ENCODE measurements around the gene FLT3.
"Not testable (repeated sequence)": the region's sequence is repeated elsewhere in the genome, so short reads cannot be mapped to it uniquely, and the experiment has no call there.

FLT3 gene

GRCh38 chr13:28043224-28043623 is 57.2 kb downstream of the FLT3 start:
- no peak for DNase-seq

DNA sequence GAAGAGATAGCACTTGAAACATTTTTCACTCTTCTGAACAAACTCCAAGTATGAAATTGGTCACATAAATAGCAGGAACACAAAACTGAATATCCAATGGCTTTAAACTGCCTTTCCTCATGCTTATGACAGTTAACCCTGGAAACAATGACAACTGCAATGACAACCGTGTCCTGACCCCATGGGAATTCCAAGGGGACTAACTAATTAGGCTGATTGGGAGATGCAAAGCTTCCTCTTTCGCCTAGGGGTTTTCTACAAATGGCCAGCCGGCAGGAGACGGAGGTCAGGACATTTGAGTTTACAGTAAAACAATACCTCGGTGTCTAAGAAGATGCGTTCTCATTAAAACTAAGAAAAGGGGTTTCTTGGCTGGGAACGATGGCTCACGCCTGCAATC is 58.9 kb downstream of the FLT3 start:
- DNase-seq = no peak

- no peak for DNase-seq
These were observed 59.3 kb downstream of the FLT3 start for GRCh38 chr13:28041031-28041461.

DNA sequence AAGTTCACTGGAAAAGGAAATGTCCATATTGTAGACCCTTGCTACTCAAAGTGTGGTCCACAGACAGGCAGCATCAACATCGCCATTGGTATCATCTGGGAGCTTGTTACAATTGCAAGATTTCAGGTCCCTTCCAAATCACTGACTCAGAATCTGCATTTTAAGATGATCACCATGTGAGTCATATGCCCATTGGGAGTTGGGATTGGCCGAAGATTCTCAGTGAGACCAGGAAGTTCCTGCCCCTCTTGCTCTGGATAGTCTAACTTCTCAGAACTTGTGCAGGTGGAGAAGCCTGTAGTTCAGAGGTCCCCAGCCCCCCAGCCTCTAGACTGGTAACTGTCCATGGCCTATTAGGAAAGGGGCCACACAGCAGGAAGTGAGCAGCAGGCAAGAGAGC is 63.0 kb downstream of the FLT3 start:
- no peak for DNase-seq

GRCh38 chr13:28035146-28035782 is 65.1 kb downstream of the FLT3 start:
- DNase-seq = peak in 1 of 2 donors; percentile 6

- DNase-seq = no peak
These were observed 66.3 kb downstream of the FLT3 start for GRCh38 chr13:28033894-28034655.

DNA sequence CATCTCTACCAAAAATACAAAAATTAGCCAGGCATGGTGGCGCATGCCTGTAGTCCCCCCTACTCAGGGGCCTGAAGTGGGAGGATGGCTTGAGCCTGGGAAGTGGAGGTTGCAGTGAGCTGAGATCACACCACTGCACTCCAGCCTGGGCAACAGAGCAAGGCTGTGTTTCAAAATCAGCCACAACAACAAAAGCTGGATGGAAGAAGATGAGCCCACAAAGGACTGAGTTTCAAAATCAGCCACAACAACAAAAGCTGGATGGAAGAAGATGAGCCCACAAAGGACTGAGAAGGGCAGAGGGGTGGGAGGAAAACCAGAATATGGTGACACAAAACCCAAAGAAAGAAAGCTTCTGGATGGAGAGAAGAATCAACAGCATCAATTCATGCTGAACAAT is 67.9 kb downstream of the FLT3 start:
- not testable (repeated sequence) for DNase-seq

- no peak for DNase-seq
These were observed 68.5 kb downstream of the FLT3 start for GRCh38 chr13:28031896-28032288.

DNA sequence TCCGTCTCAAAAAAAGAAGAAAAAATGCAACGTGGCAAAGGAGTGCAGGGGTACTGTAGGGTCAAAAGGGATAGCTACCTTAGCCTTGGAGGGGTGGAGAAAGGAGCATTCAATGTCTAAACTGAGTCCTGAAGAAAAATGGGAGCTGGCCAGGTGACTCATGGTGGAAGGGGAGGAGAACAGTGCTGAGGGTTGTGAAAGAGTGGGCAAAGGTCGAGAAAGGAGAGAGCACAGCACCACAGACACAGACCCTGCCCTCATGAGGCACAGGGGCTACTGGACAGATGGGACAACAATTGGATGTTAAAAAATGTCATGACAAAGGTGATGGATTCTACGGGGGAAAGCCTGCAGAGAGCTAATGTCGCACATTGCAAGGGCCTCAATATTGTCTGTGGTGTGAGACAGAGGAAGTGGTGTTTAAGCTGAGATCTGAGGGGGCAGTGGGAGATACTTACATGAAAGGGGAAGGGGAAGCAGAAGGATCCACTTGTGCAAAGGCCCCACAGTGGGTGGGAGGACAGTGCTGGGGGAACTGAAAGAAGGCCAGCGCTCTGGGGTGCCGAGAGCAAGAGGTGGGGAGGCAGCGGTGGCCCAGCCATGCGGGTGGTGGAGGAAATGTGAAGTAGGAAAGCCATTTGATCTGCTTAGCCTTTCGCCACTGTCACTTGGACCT is 69.0 kb downstream of the FLT3 start:
- DNase-seq = peak; percentile 13 to 42

DNA sequence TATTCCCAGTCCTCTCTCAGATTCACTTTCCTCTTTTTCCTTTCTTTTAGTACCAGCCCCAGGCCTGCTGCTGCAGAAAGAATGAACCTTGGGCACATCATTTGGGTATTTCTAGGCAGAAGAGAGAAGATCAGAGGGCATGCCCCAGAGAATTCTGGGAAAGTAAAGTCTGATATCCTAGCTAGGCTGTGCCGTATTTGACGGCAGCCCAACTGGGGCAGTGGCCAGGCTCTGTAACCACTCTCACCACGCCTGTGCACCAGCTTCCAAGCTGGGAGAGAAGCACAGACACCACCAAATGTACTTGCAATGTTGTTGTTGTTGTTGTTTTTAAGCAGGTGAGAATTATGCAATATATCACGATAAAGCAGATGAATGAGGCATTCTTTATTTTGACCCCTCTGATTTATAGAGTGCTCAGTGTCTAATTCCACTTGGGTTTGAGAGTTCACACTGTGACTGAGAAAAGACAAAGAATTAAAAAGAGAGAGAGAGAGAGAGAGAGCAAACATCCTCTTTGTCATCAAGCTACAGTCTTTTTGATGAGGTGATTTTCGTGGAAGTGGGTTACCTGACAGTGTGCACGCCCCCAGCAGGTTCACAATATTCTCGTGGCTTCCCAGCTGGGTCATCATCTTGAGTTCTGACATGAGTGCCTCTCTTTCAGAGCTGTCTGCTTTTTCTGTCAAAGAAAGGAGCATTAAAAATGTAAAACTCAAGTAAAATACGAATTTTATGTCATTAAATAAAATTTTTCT is 72.6 kb downstream of the FLT3 start:
- DNase-seq = no peak

DNA sequence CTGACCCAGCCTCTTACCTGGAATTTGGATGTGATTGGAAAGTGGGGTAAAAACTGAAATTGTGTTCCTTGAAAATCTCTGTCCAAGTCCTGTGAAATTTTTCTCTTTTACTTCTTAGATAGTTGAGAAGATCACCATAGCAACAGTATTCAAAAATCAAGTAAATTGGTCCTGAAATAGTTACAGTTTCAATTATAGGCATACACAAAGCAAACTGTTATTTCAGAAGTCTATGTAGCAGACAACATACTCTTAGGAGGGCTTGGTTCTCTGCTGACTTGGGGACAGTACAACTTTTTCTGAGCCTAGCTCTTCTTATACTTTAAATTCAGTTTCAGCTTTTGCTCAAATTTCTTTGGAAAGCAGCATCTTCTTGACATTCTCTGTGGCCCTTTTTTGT is 73.3 kb downstream of the FLT3 start:
- no peak for DNase-seq

DNA sequence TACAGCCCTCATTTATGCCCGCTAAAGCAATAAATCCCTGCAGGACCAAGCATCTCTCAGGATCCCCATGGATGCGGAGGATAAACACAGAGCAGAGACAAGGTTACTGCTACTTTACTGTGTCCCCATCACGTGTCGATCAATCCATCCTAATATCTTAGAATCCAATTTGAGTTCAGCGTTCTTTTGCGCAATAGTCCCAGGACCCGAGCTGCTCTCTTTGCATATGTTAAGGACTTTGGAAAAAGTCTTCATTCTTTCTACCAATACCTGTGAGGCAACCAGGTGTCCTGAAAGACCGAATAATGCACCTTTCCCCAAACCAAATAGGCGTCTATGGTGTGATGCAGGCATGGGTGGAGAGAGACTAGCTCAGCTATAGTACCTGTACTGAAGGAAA is 73.9 kb downstream of the FLT3 start:
- no peak for DNase-seq

DNA sequence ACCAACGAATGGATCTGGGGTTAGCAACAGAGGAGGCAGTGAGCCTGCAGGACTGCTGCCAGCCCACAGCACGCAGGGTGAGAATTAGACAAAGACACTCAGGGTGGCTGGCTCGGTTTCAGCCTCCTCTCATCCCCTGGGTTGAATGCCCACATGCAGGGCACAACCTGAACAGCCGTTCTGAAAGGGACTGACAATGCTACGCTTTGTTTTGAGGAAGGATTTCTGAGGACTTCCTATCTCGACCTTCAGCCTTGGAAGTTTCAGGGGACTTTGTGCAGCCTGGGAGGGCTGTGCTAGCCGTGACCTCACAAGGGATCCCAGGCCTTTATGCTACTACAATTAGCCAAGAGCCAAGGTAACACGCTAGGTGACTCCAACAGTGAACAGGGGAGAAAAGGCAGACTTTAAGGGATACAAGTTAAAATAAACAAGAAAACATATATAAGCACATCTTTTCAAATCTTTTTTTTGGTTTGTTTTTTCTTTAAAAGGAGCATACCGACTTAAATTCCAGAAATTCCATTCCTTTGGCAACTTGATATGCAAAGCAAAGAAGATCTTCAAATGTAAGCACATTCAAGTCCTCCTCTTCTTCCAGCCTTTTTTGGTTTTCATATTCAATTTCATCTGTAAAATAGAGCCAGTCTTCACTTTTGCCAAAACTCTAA is 77.4 kb downstream of the FLT3 start:
- DNase-seq = no peak

- no peak for DNase-seq
These were observed 86.1 kb downstream of the FLT3 start for GRCh38 chr13:28014301-28014700.

- DNase-seq = no peak
These were observed 86.9 kb downstream of the FLT3 start for GRCh38 chr13:28013482-28013881.

- DNase-seq = no peak
These were observed 87.5 kb downstream of the FLT3 start for GRCh38 chr13:28012896-28013295.

DNA sequence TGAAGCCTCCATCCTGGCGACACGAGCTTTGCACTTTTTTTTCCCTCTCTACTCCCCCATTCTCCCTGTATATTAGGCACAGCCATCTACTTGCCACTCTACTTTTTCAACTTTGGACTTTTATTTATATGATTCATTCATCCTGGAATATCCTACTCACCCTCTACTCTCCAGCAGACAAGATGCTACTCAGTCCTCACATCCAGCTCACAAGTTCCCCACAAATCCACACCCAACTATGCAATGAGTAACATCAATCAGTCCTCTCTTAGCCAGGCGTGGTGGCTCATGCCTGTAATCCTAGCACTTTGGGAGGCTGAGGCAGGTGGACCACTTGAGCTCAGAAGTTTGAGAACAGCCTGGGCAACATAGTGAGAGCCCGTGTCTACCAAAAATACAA is 88.0 kb downstream of the FLT3 start:
- DNase-seq = no peak

GRCh38 chr13:28010046-28010445 is 90.3 kb downstream of the FLT3 start:
- no peak for DNase-seq

DNA sequence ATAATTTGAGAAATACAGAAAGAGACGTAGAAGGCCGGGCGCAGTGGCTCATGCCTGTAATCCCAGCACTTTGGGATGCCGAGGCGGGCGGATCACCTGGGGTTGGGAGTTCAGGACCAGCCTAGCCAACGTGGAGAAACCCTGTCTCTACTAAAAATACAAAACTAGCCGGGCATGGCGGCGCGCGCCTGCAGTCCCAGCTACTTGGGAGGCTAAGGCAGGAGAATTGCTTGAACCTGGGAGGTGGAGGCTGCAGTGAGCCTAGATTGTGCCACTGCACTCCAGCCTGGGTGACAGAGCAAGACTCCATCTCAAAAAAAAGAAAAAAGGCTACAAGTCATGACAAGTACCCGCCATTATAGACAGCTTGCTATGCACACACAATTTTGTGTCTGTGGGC is 95.4 kb downstream of the FLT3 start:
- not testable (repeated sequence) for DNase-seq

DNA sequence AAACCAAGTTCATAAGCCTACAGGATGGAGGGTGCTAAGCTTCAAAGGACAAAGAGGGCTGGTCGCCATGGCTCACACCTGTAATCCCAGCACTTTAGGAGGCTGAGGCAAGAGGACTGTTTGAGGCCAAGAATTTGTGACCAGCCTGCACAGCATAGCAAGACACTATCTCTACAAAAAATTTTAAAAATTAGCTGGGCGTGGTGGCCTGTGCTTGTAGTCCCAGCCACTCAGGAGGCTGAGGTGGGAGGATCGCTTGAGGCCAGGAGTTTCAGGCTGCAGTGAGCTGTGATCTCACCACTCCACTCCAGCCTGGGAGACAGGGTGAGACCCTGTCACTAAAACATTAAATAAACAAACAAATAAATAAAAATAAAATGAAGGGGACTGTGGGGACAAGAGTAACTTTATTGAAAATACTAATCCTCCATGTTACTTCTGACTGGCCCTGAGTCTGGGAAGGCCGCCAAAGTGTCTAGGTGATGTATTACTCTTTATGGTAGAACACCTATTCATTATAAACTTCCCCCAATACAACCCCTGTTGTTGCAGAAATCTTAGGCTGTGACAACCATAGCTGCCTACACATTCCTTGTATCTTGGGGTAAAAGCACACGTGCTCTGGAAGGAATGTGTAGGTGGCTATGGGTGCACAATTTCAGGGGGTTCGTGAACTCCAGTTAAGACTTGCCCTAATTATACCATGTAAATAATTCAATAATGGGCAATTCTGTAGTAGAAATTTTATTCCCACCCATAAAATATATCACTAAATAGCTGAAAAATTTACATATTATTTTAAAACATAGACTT is 97.3 kb downstream of the FLT3 start:
- no peak for DNase-seq

GRCh38 chr13:28001837-28002473 is 98.4 kb downstream of the FLT3 start:
- no peak for DNase-seq

Data from CD4-positive, alpha-beta T cell treated with Interleukin-1 beta for 1 hour (primary cell).